ENCODE data around the gene RPS3A.
A peak's percentile ranks its signal among the peaks of the same experiment; 100 is the strongest.
"Not testable (repeated sequence)": the region's sequence is repeated elsewhere in the genome, so short reads cannot be mapped to it uniquely, and the experiment has no call there.

RPS3A gene

GRCh38 chr4:151099229-151099975, at the start of gene RPS3A:
Gene RPS3A, plus strand, starts transcription at chr4:151099628. Its CDS starts 25 bp downstream, at chr4:151099653.
- peak; percentile 99 for DNase-seq

- no peak for DNase-seq
Measured at GRCh38 chr4:151052785-151053184, 46.6 kb upstream of the RPS3A start.

DNA sequence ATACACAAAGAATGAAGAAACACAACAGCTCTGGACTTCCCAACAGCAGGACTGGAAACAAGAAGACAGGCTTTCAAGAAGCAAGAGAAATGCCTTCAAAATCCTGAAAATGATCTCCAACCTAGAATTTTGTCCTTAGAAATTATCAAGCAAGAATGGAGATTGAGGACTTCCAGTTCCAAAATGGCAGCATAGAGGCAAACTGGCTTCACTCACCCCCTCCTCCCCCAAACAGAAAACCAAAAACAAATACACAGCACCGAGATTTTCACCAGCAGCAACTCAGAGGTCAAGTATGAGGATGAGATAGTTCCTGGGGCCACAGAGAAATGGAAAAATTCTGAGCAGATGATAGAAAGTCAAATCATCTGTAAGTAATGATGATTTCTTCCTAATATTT, 43.9 kb upstream of the RPS3A start:
- no peak for DNase-seq

DNA sequence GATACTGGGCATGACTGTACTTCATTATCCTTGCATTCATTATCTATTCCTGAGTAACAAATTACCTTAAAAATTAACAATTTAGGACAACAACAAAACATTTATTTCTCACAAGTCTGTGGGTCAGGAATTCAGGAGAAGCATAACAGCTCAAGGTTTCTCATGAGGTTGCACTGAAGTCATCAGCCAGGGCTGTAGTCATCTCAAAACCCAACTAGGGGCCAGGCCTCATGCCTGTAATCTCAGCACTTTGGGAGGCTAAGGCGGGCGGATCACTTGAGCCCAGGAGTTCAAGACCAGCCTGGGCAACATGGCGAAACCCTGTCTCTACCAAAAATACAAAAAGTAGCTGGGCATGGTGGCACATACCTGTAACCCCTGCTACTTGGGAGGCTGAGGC, 36.3 kb upstream of the RPS3A start:
- not testable (repeated sequence) for DNase-seq

DNA sequence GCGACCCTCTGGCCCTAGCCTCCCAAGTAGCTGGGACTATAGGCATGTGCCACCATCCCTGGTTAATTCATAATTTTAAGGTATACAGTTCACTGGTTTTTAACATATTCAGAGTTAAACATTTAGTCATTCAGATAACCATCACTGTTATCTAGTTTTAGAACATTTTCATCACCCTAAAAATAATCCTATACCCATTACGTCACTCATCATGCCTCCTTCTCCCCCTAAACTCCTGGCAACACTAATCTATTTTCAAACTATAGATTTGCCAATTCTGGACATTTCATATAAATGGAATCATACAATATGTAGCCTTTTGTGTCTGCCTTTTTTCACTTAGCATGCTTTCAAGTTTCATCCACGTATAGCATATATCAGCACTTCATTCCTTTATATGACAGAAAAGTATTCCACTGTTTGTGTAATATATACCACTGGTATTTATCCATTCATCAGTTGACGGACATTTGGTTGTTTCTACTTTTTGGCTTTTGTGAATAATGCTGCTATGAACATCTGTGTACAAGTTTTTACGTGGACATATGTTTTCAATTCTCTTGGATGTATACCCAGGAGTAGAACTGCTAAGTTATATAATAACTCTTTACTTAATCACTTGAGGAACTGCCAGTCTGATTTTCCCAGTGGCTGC, 32.0 kb upstream of the RPS3A start:
- no peak for DNase-seq

- DNase-seq, result no peak
Measured at GRCh38 chr4:151074416-151074916, 25.0 kb upstream of the RPS3A start.

DNA sequence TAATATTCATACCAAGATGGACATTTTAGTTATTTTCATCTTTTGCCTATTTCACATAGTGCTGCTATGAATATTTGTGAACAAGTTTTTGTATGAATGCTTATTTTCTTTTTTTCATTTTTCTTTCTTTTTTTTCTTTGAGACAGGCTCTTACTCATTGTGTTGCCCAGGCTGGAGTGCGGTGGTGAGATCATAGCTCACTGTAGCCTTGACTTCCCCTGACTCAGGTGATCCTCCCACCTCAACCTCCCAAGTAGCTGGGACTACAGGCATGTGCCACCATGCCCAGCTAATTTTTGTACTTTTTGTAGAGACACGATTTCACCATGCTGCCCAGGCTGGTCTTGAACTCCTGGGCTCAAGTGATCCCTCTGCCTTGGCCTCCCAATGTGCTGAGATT, 21.4 kb upstream of the RPS3A start:
- not testable (repeated sequence) for DNase-seq

- no peak for DNase-seq
Measured at GRCh38 chr4:151087467-151087866, 12.0 kb upstream of the RPS3A start.

DNA sequence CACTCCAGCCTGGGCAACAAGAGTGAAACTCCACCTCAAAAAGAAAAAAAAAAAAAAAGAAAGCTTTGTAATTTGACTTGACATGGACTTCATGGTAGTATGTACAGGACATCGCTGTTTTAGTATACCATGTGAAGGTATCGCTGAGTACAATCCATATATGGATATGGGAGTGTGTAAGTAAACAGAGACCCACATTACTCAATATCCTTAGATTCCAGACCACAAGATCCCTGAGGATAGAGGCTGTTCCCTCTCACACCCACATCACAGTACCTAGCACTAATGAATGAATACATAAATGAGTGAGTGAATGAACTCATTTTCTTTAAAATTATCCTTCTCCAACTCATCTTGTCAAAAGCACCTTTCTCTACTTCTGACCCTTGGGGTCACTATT, 8.4 kb upstream of the RPS3A start:
- DNase-seq, result no peak

DNA sequence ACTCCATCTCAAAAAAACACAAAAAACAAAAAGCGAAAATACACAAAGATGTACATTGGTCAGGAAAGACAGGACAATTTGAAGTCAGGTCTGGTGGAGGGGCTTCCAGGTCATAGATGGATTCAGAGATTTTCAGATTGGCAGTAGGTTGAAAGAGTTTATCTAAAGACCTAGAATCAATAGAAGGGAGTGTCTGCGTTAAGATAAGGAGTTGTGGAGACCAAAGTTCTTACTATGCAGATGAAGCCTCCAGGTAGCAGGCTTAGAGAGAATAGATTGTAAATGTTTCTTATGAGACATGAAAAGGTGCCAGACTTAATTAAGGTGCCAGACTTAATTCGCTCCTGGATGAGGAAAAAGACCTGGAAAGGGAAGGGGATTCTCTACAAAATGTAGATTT, 6.9 kb upstream of the RPS3A start:
- DNase-seq, result no peak

DNA sequence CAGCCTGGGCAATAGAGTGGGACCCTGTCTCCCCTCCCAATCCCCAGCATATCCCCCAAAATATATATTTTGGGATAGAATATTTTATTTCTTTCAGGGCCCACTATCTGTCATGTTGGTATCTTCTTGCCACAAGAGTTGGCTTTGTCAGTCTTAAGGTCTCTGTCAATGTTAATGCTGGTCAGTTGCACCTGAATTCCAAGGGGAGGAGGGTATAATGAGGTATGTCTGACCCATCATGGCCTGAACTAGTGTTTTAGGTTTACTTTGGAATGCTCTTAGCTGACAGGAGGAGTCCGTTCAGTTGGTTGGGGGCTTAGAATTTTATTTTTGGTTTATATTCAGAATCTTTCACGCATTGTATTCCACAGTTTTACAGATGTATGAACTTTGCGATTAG, 6.2 kb upstream of the RPS3A start:
- DNase-seq, result no peak

- DNase-seq, result no peak
Measured at GRCh38 chr4:151094290-151094751, 5.1 kb upstream of the RPS3A start.

DNA sequence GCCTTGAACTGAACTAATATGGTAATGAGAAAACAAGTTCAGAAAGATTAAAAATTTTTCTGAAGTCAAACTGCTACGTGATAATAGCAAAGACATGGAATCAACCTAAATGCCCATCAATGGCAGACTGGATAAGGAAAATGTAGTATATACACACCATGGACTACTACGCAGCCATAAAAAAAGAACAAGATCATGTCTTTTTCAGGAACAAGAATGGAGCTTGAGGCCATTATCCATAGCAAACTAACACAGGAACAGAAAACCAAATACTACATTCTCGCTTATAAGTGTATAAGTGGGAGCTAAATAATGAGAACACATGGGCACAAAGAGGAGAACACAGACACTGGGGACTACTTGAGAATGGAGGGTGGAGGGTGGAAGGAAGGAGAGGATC, 4.3 kb upstream of the RPS3A start:
- no peak for DNase-seq

DNA sequence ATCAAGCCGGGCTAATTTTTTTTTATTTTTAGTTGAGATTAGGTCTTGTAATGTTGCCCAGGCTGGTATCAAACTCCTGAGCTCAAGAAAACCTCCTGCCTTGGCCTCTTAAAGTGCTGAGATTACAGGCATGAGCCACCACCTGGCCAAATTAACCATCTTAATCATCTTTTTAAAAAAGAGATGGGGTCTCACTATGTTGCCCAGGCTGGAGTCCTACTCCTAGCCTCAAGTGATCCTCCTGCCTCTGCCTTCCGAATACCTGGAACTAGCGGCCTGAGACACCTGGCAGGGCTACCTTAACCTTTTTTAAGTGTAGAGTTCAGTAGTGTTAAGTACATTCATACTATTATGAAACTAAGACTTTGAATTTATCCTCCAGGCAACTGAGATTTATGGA, 1.7 kb upstream of the RPS3A start:
- DNase-seq, result no peak

DNA sequence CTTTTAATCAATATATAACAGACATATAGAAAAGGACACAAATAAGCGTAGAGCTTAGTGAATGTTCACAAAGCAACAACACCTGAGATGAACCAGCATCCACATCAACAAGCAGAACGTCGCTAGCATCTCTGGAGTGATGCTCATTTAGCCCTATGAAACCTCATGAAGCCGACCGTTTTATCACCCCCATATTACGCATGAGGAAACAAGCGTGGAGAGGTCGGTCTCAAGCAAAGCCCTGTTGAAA, 524 bp upstream of the RPS3A start:
- DNase-seq, result no peak

DNA sequence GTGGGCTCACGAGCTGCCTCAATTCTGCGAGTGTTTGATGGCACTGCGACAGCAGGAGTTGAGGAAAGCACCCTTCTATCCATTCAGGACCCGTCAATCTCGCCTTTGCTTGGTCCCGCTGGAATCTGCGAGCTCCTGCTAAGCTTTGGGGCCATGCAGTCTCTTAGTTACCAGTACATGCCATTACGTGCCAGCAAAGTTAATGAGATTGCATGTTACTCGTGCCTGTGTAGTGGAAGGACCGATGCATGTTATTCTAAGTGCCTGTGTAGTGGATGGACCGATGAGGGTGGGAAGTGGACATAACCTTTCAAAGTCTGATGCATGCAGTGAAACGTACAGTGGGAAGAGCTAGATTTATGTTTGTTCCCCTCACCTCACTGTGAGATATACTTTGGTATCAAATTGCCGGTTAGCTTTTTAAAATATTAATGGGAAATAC, 569 bp downstream of the RPS3A start:
- DNase-seq, result no peak

- DNase-seq, result peak; percentile 15
Measured at GRCh38 chr4:151100531-151100930, 1.1 kb downstream of the RPS3A start.

- no peak for DNase-seq
Measured at GRCh38 chr4:151103758-151104157, 4.3 kb downstream of the RPS3A start.

DNA sequence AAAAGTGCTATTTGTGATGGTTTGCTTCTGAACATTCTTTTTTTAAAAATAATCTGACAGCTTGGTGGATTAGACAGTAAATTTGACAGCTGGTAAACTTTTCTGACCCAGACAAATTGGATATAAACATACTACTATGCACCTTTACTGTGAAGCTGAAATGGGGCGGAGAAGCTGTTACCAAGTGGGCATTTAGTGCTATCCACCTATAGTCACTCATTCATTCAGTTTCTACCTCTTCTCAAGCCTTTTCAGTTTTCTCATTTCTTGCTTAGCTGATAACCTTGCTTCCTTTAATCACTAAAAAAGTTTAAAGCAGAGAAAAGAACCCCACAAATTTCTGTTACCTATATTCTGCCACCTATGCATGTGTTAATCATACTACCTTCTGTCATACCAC, 5.2 kb downstream of the RPS3A start:
- DNase-seq, result no peak

DNA sequence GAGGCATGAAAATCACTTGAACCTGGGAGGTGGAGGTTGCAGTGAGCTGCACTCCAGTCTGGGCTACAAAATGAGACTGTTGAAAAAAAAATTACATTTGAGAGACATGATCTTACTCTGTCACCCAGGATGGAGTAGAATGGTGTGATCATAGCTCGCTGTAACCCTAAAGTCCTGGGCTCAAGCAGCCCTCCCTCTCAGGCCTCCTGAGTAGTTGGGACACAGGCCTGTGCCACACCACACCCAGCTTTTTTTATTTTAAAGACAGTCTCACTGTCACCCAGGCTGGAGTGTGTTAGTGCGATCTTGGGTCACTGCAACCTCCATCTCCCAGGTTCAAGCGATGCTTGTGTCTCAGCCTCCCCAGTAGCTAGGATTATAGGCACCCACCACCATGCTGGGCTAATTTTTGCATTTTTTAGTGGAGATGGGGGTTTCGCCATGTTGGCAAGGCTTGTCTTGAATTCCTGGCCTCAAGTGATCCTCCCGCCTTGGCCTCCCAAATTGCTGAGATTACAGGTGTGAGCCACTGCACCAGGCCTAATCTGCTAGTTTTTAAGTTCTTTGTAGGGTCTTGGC, 6.1 kb downstream of the RPS3A start:
- DNase-seq, result no peak

- DNase-seq, result no peak
Measured at GRCh38 chr4:151107063-151107462, 7.6 kb downstream of the RPS3A start.

DNA sequence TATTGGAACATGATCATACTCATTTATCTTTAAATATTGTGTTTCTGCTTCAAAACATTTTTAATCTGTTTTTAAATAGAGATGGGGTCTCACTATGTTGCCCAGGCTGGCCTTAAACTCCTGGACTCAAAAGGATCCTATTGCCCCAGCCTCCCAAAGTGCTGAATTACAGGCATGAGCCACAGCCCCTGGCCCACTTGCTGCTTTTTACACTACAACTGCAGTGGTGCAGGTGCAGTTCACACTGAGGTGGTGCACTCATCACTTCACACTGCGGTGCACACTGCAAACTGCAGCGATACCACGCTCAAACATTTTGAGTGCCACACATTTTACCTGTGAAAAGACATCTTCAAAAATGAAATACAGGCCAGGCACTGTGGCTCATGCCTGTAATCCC, 10.8 kb downstream of the RPS3A start:
- DNase-seq, result no peak

- DNase-seq, result no peak
Measured at GRCh38 chr4:151114338-151114737, 14.9 kb downstream of the RPS3A start.

GRCh38 chr4:151114986-151115385, 15.6 kb downstream of the RPS3A start:
- DNase-seq, result no peak

Measured in CD4-positive, alpha-beta T cell treated with Interleukin-10 for 1 hour (primary cell).